Fibroblast of the conjunctiva (primary cell): ENCODE data around the gene ALMS1.
A peak's percentile ranks its signal among the peaks of the same experiment; 100 is the strongest.
"Not testable (repeated sequence)": the region's sequence is repeated elsewhere in the genome, so short reads cannot be mapped to it uniquely, and the experiment has no call there.

Experiments
- DNase-seq: peaks from one replicate; pipeline ENCODE4 v3.0.0-alpha.2; 2010; ENCODE audit warnings: low read depth

The ALMS1 gene, protein sequence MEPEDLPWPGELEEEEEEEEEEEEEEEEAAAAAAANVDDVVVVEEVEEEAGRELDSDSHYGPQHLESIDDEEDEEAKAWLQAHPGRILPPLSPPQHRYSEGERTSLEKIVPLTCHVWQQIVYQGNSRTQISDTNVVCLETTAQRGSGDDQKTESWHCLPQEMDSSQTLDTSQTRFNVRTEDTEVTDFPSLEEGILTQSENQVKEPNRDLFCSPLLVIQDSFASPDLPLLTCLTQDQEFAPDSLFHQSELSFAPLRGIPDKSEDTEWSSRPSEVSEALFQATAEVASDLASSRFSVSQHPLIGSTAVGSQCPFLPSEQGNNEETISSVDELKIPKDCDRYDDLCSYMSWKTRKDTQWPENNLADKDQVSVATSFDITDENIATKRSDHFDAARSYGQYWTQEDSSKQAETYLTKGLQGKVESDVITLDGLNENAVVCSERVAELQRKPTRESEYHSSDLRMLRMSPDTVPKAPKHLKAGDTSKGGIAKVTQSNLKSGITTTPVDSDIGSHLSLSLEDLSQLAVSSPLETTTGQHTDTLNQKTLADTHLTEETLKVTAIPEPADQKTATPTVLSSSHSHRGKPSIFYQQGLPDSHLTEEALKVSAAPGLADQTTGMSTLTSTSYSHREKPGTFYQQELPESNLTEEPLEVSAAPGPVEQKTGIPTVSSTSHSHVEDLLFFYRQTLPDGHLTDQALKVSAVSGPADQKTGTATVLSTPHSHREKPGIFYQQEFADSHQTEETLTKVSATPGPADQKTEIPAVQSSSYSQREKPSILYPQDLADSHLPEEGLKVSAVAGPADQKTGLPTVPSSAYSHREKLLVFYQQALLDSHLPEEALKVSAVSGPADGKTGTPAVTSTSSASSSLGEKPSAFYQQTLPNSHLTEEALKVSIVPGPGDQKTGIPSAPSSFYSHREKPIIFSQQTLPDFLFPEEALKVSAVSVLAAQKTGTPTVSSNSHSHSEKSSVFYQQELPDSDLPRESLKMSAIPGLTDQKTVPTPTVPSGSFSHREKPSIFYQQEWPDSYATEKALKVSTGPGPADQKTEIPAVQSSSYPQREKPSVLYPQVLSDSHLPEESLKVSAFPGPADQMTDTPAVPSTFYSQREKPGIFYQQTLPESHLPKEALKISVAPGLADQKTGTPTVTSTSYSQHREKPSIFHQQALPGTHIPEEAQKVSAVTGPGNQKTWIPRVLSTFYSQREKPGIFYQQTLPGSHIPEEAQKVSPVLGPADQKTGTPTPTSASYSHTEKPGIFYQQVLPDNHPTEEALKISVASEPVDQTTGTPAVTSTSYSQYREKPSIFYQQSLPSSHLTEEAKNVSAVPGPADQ (N-terminal part only)

DNA sequence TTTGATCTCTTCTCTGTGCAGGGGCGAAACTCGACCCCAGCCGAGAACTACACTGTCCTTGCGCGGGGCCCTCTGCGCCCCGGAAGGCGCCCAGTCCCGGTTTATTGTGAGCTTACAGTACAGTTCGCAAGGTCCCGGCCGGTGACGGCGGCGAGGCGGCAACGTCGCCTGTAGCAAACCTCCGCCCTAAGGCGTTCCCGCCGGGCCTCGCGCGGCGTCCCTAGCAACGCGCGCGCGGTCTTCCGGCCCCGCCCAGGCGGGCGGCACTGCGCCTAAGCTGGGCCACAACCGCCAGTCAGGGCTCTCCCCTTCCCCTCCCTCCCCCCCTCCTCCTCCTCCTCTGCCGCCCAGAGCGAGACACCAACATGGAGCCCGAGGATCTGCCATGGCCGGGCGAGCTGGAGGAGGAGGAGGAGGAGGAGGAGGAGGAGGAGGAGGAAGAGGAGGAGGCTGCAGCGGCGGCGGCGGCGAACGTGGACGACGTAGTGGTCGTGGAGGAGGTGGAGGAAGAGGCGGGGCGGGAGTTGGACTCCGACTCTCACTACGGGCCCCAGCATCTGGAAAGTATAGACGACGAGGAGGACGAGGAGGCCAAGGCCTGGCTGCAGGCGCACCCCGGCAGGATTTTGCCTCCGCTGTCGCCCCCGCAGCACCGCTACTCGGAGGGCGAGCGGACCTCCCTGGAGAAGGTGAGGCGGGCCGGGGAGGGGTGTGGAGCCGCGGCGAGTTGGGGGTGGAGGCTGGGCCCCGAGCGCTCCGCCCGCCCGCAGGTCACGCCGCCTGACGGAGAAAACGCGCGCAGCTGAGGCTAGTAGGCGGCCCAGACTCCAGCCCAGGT lies at the start of gene ALMS1:
Gene ALMS1, plus strand, starts transcription at position 333 of the 838 bp plus-strand sequence. Its CDS starts 33 bp downstream, at position 366.
- DNase-seq, result peak; percentile 83

DNA sequence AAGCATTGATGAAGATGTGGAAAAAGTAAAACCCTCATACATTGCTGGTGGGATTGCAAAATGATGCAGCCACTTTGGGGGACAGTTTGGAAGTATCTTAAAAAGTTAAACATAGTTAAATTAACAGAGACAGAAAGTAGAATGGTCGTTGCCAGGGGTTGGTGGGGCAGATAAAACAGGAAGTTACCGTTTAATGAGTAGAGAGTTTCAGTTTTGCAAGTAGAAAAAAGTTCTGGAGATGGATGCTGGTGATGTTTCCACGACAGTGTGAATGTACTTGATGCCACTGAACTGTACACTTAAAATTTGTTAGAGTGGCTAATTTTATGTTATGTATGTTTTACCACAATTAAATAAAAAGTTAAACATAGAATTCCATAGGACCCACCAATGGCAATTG lies 47.8 kb upstream of the ALMS1 start:
- no peak for DNase-seq

DNA sequence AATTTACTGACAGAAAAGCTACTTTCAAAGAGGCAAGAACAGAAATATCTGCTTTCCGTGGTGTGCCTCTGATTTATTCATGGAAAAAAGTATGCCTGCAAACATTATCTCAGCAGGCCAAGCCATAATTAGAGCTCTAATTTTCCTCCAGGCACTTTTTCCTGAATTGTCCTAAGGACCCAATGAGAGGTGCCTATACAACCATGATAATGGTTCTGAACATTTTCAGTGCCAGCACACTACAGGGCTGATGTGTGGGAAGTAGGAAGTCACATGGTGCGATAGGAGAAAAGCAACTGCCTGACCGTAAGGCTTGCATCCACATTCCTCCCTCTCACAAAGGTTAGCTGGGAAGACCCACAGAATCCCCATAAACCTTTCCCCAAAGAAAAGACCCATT lies 46.4 kb upstream of the ALMS1 start:
- DNase-seq, result no peak

DNA sequence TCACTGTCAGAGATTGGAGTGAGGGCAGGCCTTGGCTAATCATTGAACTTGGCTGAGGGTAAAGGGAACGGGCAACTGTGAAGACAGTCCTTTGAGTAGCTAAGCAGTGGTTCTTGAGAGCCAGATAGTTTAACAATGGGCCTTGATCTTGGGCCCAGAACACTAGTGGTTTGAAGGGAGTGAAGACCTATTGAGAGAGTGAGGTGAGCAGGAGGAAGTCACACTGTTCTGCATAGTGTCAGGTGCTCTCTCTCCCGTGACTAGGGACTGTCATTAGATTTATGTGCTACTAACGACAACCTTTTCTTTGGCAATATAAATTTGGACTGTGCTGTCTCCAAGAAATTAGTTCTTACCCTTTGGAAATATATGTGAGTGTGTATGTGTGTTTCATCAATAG lies 44.6 kb upstream of the ALMS1 start:
- no peak for DNase-seq

DNA sequence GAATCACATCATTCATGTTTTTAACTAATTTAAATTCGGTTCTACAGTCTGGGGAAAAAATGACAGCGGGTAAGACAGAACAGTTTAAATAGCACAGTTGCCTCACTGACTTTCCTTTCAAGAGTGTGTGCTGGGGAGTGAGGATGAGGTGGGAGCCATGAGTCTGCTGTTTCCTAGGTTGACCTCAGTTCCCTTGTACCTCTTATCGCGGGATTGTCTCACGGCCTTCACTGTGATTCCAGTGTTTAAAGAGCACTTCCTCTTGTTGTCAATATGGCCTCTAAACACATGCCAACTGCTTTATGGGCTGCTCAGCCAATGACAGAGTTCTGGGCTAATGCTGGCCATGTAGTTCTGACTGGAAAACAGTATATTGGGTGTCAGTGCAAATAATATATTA lies 41.6 kb upstream of the ALMS1 start:
- no peak for DNase-seq

DNA sequence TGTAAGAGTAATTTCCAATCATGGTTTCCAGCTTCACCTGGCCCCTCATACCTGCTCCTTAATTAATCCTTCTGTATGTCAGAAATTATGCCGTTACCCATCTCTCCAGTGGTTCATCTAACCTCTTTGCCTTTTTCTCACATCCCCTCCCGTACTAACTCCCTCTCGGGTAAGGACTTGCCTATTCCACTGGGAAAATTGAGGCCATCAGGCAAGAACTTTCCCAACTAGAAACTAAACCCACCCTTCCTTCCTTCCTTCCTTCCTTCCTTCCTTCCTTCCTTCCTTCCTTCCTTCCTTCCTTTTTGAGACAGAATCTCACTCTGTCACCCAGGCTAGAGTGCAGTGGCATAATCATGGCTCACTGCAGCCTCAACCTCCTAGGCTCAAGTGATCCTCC lies 40.9 kb upstream of the ALMS1 start:
- not testable (repeated sequence) for DNase-seq

DNA sequence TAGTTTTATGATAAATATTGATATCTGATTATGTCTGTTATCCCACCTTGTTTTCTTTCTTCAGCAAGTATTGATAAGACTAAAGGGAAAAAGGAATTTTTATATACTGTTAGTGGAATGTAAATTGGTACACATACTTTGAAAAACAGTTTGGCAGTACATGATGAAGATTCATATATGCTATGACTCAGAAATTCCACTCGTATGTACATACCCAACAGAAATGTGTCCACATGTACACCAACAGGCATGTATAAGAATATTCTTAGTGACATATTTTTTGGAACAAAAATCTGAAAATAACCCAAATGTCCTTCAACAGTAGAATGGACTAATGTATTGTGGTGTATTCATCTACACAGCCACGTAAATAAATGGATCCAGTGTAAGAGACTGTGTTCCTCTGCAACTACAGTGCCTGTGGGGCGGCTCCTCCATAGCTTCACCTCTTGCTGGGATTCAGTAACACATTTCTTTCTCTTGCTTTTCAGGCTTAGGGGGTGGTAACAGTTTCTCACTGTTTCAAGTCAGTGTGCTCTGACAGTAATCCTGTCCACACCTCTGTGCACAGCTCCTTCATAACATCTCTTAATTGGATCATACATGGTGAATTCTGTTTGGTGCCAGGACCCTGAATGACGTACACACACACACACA lies 35.5 kb upstream of the ALMS1 start:
- no peak for DNase-seq

DNA sequence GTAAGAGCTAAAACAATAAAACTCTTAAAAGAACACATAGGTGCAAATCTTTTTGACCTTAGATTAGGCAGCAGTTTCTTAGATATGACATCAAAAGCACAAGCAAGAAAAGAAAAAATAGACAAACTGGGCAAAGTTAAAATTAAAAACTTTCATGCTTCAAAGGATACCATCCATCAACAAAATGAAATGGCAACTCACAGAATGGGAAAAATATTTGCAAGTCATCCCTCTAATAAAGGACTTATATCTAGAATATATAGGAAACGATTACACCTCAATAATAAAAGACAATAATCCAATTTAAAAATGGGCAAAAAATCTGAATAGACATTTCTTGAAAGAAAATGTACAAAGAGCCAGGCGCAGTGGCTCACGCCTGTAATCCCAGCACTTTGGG lies 29.5 kb upstream of the ALMS1 start:
- DNase-seq, result no peak

DNA sequence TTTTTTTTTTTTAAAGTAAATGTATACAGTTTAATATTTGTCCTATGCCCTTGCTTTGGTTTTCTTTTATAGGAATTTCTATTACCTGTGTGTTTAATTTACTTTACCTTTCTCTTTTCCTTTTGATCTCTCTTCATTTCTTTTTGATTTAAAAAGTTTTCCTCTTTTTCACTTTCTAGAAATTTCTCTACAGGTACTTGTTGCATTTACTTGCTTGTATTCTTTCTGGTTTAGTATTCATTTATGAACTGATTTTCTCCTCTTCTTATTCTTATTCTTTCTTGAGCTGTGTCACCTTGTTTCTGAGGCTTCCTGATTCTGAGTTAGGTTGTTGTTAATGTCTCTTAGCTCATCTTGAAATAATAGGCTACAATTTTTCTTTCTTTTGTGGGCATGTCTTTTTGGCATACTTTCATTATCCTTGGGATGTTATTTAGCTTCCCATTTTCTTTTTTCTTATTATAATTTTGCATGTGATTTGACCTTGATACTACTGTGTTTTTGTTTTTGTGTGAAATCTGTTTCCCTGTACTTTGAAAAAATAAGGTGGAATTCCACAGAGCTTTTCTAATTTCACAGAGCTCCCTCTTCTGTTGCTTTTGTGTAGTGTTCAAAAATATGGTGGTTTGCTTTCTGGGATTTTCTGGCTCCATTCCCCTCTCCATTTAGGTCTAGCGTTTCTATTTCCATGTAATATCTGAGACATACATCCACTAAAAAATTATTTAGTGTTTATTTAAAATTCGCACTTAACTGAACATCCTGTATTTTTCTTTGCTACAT lies 25.5 kb upstream of the ALMS1 start:
- DNase-seq, result no peak

DNA sequence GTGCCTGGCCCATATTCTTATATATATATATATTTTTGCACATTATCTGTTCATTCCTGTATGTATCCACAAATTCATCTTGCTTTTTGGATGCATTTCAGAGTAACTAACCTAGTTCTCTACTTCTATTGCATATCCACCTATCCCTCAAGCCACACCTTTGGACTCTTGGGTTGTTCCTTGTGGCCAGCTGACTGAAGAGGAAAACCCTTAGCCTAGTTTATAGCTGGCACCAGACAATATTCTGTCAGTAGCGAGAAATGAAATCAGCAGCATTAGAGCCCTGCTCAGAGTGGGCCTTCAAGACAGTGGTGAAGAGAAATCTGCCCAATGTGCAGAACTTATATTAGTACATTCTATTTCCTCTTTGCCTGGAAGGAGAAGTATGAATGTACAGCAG lies 19.6 kb upstream of the ALMS1 start:
- no peak for DNase-seq

DNA sequence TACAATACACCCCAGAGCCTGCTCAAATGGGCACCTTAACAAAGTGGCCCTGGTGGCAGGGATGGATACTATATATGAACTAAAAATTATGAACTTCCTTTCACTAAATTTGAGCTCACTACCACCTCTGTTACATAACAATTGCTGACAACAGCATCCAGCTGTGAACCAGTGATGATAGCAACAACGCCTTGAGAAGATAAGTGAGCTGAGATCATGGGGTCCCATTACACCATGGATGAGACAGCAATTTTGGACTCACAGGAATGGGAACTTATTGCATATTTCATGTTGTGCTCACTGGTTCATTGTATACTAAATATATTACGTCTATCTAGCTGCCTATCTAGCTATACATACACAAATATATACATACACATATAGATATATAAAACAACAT lies 16.9 kb upstream of the ALMS1 start:
- no peak for DNase-seq

DNA sequence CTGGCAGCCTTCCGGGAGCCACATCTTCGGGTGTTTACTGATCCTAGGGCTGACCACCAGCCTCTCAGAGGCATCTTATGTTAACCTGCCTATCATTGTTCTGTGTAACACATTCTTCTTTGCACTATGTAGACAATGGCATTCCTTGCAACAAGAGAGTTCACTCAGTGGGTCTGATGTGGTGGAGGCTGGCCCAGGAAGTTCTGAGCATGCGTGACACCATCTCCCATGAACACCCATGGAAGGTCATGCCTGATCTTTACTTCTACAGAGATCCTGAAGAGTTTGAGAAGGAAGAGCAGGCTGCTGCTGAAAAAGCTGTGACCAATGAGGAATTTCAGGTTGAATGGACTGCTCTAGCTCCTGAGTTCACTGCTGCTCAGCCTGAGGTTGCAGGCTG lies 15.3 kb upstream of the ALMS1 start:
- no peak for DNase-seq

DNA sequence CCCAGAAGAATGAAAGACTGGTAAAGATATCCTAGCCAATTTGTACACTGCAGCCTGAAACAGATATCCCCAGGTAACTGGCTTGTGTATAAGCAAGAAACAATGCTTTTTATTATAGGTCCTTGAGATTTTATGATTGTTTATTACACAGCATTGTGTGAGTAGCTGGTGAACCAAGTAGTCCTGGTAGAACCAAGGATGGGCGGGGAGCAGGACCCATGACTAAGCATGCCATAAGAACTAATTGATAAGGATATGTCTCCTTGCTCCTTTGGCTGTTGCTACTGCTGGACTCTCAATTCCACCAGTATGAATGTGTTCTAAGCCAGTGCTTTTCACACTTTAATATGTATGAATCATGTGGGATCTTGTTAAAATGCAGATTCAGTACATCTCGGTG lies 12.3 kb upstream of the ALMS1 start:
- no peak for DNase-seq

DNA sequence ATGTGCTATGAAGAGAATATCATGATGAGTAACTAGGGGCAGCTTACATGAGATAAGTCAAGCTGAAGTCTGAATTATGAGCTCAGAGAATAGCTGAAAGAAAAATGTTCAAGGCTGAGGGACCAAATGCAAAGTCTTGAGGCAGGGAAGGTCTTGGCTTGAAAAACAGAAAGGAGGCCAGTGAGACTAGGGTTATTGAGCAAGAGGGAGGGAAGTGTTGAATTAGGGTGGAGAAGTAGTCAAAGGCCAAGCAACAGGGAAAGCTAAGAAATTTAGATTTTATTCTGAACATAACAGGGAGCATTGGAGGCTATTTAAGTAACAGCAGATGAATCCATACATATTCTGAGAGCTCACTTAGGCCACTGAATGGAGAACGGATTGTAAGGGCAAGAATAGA lies 11.4 kb upstream of the ALMS1 start:
- no peak for DNase-seq

DNA sequence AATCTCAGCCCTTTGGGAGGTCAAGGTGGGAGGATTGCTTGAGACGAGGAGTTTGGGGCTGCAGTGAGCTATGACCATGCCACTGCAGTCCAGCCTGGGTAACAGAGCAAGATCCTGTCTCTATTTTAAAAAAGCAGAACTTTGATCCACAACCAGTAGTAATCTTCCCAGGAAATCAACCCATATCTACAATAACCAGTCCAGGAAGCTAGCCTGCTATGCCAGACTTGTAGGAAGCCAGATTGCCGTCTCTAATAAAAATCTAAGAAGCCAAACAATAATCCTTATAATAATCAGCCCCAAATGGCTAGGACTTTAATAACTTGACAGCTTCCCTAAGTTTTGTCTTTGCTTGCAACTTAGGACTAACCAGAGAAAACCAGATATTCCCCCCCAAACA lies 9.0 kb upstream of the ALMS1 start:
- no peak for DNase-seq

DNA sequence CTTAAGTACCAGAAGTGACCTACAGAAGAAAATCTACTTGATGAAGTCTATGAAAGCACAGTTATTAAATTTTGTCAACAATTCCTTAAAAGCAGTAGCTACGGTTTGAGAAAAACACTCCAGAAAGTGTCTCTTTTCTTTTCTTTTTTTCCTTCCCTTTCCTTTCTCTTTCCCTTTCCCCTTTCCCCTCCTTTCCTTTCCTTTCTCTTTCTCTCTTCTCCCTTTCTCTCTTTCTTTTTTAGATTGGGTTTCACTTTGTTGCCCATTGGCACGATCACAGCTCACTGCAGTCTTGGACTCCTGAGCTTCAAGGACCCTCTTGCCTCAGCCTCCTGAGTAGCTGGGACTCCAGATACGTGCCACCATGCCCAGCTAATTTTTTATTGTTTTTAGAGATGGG lies 2.6 kb upstream of the ALMS1 start:
- no peak for DNase-seq

DNA sequence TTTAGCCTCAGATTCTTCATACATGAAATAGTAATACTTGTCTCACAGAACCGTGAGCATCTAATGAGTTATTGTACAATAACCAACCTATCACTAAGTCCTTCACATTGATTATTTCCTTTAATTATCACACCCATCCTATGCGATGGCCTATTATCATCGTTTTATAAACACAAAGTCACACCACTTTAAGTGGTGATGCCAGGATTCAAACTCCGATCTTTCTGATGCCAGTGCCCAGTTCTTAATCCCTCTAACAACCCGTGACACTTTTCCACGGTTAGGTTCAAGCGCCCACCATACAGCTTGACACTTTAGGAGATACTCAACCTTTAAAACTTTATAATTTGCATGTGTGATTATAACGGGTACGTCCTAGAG lies 523 bp upstream of the ALMS1 start:
- no peak for DNase-seq

DNA sequence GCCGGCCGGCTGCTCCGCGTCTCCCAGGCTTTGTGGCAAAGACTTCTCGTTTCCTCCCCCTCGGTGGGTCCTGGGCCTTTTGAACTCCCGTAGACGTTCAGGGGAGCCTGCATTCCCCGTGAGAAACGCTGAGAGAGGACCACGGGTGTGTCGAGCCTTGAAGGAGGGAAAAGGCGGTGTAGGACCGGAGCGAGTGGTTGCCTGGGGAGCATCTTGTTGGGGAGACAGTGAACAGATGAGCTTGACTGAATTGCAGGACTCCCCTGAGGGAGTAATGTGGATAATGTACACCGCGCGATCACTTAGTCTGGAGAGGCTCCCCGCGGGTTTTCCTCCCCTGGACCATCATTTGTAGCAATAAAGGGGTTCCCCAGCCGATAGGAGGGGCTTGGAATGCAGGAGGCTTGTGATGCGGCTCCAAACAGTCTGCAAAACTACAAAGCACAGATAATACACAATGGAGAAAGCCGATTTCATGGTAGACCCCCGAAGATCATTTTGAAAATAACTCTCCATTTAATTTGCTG lies 769 bp downstream of the ALMS1 start:
- DNase-seq, result no peak

DNA sequence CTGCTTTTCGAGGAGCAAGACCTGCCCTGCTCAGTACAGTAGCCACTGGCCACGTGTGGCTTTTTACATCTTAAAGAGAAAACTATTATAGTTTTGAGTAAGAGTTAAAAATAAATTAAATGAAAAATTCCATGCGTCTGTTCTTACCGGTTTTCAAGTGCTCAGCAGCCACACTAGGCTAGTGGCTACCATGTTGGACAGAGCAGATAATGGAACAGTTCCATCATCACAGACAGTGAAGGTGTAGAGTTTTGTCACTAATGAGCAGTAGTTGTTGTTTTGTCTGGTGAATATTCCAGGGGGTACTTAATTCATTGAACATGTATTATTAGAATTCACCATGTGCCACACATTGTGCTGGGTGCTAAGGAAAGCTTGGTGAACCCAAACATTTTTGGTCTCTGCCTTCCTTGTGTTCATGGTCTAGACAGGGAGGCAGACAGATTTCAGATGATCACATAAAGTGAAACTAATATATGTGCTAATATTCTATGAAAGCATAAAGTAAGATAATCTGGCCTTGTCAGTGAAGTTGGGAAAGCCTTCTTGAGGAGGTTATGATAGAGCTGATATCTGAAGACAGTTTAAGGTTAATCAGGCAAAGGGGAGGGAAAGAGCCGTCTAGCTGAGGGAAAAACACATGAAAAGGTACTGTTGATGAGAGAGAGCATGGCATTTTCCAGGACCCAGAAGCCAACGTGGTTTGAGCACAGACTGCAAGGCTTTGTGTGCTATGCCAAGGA lies 1.4 kb downstream of the ALMS1 start:
- no peak for DNase-seq
